CD8-positive, alpha-beta T cell (primary cell): ENCODE measurements around the gene SNAPC2. TPM values are rescaled to one million over a fixed set of nuclear protein-coding genes. Genes with fewer than 3 reads are reported as not detected.

Experiments used
- total RNA-seq, 46 experiments: library from RNA in 2 of 46; stranded (reverse) in 2 of 46; gene quantifications; one replicate each; pipeline ENCODE4 v1.2.3 and lab custom pipeline; 2021 to 2026

SNAPC2 gene
- total RNA-seq, 2 experiments from 2014 or later: 15.4 to 17.0 TPM

Other genes with a start within 250 kb of the SNAPC2 start
- 1 to 10 TPM; 1.1 to 1.5 TPM for gene MCEMP1, start 243.2 kb upstream of the SNAPC2 start, total RNA-seq
- gene TRAPPC5, start 239.5 kb upstream of the SNAPC2 start, total RNA-seq: 10 to 100 TPM; 32.4 to 39.5 TPM
- gene FCER2, start 218.2 kb upstream of the SNAPC2 start, total RNA-seq: 1 to 10 TPM; 2.3 to 3.9 TPM
- gene CLEC4G, start 188.2 kb upstream of the SNAPC2 start, total RNA-seq: not detected
- gene CD209, start 172.8 kb upstream of the SNAPC2 start, total RNA-seq: not detected
- gene CLEC4M, start 157.1 kb upstream of the SNAPC2 start, total RNA-seq: not detected
- gene EVI5L, start 90.1 kb upstream of the SNAPC2 start, total RNA-seq: 1 to 10 TPM; 4.1 to 4.2 TPM
- under 1 TPM; 0.19 to 0.47 TPM for gene PRR36, start 45.9 kb upstream of the SNAPC2 start, total RNA-seq
- gene LRRC8E, start 31.8 kb upstream of the SNAPC2 start, total RNA-seq: not detected
- 100 to 1,000 TPM; 127 to 135 TPM for gene MAP2K7, start 16.5 kb upstream of the SNAPC2 start, total RNA-seq
- 1 to 10 TPM; 2.1 to 2.7 TPM for gene TGFBR3L, start 5.5 kb upstream of the SNAPC2 start, total RNA-seq
- gene CTXN1, start 5.8 kb downstream of the SNAPC2 start, total RNA-seq: not detected
- 100 to 1,000 TPM in 1 of 2 experiments, 10 to 100 TPM in 1; 97.7 to 101 TPM for gene TIMM44, start 23.3 kb downstream of the SNAPC2 start, total RNA-seq
- gene ELAVL1, start 85.3 kb downstream of the SNAPC2 start, total RNA-seq: 10 to 100 TPM; 19.9 to 23.5 TPM
- gene CCL25, start 132.4 kb downstream of the SNAPC2 start, total RNA-seq: not detected
- under 1 TPM; 0.03 to 0.06 TPM for gene FBN3, start 229.3 kb downstream of the SNAPC2 start, total RNA-seq